ENCODE data around the gene FASTKD3. TPM values are rescaled to one million over a fixed set of nuclear protein-coding genes. Genes with fewer than 3 reads are reported as not detected.

Gene FASTKD3
- total RNA-seq, 2 experiments from 2014 or later = 12.9 to 15.1 TPM

GRCh38 chr5:7908317-7908716 is 39.5 kb upstream of the FASTKD3 start:
- DNase-seq (ENCODE audit: low spot score) = no peak
- POLR2A ChIA-PET = interaction anchor here (0.7 kb wide), 1 partner anchor 1017 kb away, joined by 3 read pairs; no protein-coding TSS in a partner anchor
- BruUV-seq (replicated peaks) = no TSS peak
- H3K9me2 ChIP-seq (ENCODE audit: insufficient read depth, low read length) = no peaks in the 10 kb centered on the region
- H3K9me3 ChIP-seq (ENCODE audit: low read length) = peaks cover 19% of the 10 kb centered on the region; the same call in 1 of the 2 replicates
- CTCF ChIA-PET (ENCODE audit: unreplicated experiment) = no interaction called here
- TF ChIP-seq CTCF (conservative IDR thresholded peaks at IDR 0.05; ENCODE audit: low read length) = no peak
- TF ChIP-seq EZH2phosphoT487 (IDR thresholded peaks at IDR 0.05; ENCODE audit: borderline replicate concordance, low read depth, low read length) = no peak
- no peaks in the 10 kb centered on the region for H3K4me1 ChIP-seq (ENCODE audit: insufficient read depth, low read length, poor library complexity, severe bottlenecking)
- no peak overlapping the region for H3K27ac ChIP-seq (ENCODE audit: low read depth, low read length, poor library complexity, severe bottlenecking)
- no peak overlapping the region for H3K4me3 ChIP-seq (ENCODE audit: low read depth, low read length, poor library complexity, severe bottlenecking)
- no peak overlapping the region for H2AFZ ChIP-seq (ENCODE audit: low read length)
- no peak overlapping the region for H3K4me2 ChIP-seq (ENCODE audit: low read length)
- no peaks in the 10 kb centered on the region for H3K79me2 ChIP-seq (ENCODE audit: insufficient read depth, low read depth, low read length)
- intact Hi-C loops (cut with micrococcal nuclease; ENCODE audit: unreplicated experiment) = no loop called here
- no peaks in the 10 kb centered on the region for H4K20me1 ChIP-seq (ENCODE audit: insufficient read depth, low read length)
- peaks cover 64% of the 10 kb centered on the region for H3K36me3 ChIP-seq (ENCODE audit: insufficient read depth, low read length)

- DNase-seq (ENCODE audit: low spot score) = no peak
- Histone ChIP-seq H3K4me1 (ENCODE audit: insufficient read depth, low read length, poor library complexity, severe bottlenecking) (no peaks in the 10 kb centered on the region), H3K4me2 (ENCODE audit: low read length) (no peak overlapping the region), H4K20me1 (ENCODE audit: insufficient read depth, low read length) (no peaks in the 10 kb centered on the region), H2AFZ (ENCODE audit: low read length) (no peak overlapping the region), H3K9me2 (ENCODE audit: insufficient read depth, low read length) (no peaks in the 10 kb centered on the region), H3K36me3 (ENCODE audit: insufficient read depth, low read length) (peaks cover 71% of the 10 kb centered on the region), H3K4me3 (ENCODE audit: low read depth, low read length, poor library complexity, severe bottlenecking) (no peak overlapping the region), H3K79me2 (ENCODE audit: insufficient read depth, low read depth, low read length) (no peaks in the 10 kb centered on the region), H3K27ac (ENCODE audit: low read depth, low read length, poor library complexity, severe bottlenecking) (no peak overlapping the region), H3K9me3 (ENCODE audit: low read length) (peaks cover 19% of the 10 kb centered on the region; the same call in 1 of the 2 replicates)
- no peak for TF ChIP-seq CTCF (conservative IDR thresholded peaks at IDR 0.05; ENCODE audit: low read length)
- TF ChIP-seq EZH2phosphoT487 (IDR thresholded peaks at IDR 0.05; ENCODE audit: borderline replicate concordance, low read depth, low read length) = no peak
- intact Hi-C loops (cut with micrococcal nuclease; ENCODE audit: unreplicated experiment) = no loop called here
- no TSS peak for BruUV-seq (replicated peaks)
- CTCF ChIA-PET (ENCODE audit: unreplicated experiment) = no interaction called here
- POLR2A ChIA-PET = no interaction called here
Observed at GRCh38 chr5:7907612-7908011, 38.8 kb upstream of the FASTKD3 start.

GRCh38 chr5:7904170-7904569 is 35.3 kb upstream of the FASTKD3 start:
- POLR2A ChIA-PET = no interaction called here
- Histone ChIP-seq H3K9me3 (ENCODE audit: low read length) (peaks cover 19% of the 10 kb centered on the region; the same call in 1 of the 2 replicates), H3K4me2 (ENCODE audit: low read length) (no peak overlapping the region), H3K79me2 (ENCODE audit: insufficient read depth, low read depth, low read length) (no peaks in the 10 kb centered on the region), H3K27ac (ENCODE audit: low read depth, low read length, poor library complexity, severe bottlenecking) (no peak overlapping the region), H3K4me3 (ENCODE audit: low read depth, low read length, poor library complexity, severe bottlenecking) (no peak overlapping the region), H4K20me1 (ENCODE audit: insufficient read depth, low read length) (no peaks in the 10 kb centered on the region), H3K4me1 (ENCODE audit: insufficient read depth, low read length, poor library complexity, severe bottlenecking) (no peaks in the 10 kb centered on the region), H3K36me3 (ENCODE audit: insufficient read depth, low read length) (peaks cover 99% of the 10 kb centered on the region), H2AFZ (ENCODE audit: low read length) (no peak overlapping the region), H3K9me2 (ENCODE audit: insufficient read depth, low read length) (no peaks in the 10 kb centered on the region)
- CTCF ChIA-PET (ENCODE audit: unreplicated experiment) = no interaction called here
- intact Hi-C loops (cut with micrococcal nuclease; ENCODE audit: unreplicated experiment) = no loop called here
- BruUV-seq (replicated peaks) = no TSS peak
- no peak for DNase-seq (ENCODE audit: low spot score)
- TF ChIP-seq EZH2phosphoT487 (IDR thresholded peaks at IDR 0.05; ENCODE audit: borderline replicate concordance, low read depth, low read length) (no peak), CTCF (conservative IDR thresholded peaks at IDR 0.05; ENCODE audit: low read length) (no peak)

Measured in OCI-LY7 (cell line).